Thymus (tissue), 11 donors: ENCODE measurements around the gene MAEA. TPM values are rescaled to one million over a fixed set of nuclear protein-coding genes. Genes with fewer than 3 reads are reported as not detected.

Experiments
- DNase-seq, 9 donors: peaks; one replicate each; pipeline ENCODE4 v3.0.0-alpha.2; 2013; ENCODE audit warnings: low spot score in 9 of 9, low read depth in 6 of 9, missing footprints in 1 of 9
- H3K27ac ChIP-seq, 2 donors: one replicate each; pipeline ENCODE4 v1.5.1; 2013; ENCODE audit warnings: control low read depth in 1 of 2, low read depth in 1 of 2, low read length in 1 of 2, mild to moderate bottlenecking in 1 of 2, moderate library complexity in 1 of 2
- H3K27me3 ChIP-seq, 2 donors: one replicate each; pipeline ENCODE4 v1.5.1; 2013; ENCODE audit warnings: low read length in 1 of 2; ENCODE audit not compliant: control insufficient read depth in 2 of 2, insufficient read depth in 1 of 2
- H3K36me3 ChIP-seq, 2 donors: one replicate each; pipeline ENCODE4 v1.5.1; 2013; ENCODE audit warnings: low read length in 1 of 2, mild to moderate bottlenecking in 1 of 2, moderate library complexity in 1 of 2; ENCODE audit not compliant: control insufficient read depth in 2 of 2, insufficient read depth in 2 of 2
- H3K4me1 ChIP-seq, 2 donors: one replicate each; pipeline ENCODE4 v1.5.1; 2013; ENCODE audit warnings: low read length in 2 of 2; ENCODE audit not compliant: control insufficient read depth in 2 of 2, insufficient read depth in 2 of 2
- H3K4me3 ChIP-seq, 2 donors: one replicate each; pipeline ENCODE4 v1.5.1; 2013; ENCODE audit warnings: low read length in 2 of 2, control low read depth in 1 of 2, mild to moderate bottlenecking in 1 of 2
- H3K9me3 ChIP-seq, 2 donors: one replicate each; pipeline ENCODE4 v1.5.1; 2013; ENCODE audit warnings: low read length in 1 of 2, mild to moderate bottlenecking in 1 of 2; ENCODE audit not compliant: control insufficient read depth in 2 of 2, insufficient read depth in 1 of 2
- WGBS: extraction: QIAGEN DNeasy Blood & Tissue Kit; methylation state at CpG from one replicate; pipeline ENCODE4 v1.1.7; 2013; 5-methylcytosine and 5-hydroxymethylcytosine counted together
- polyA plus RNA-seq: library from polyadenylated mRNA; stranded (reverse); fragments of 200-250 nt; gene quantifications from one replicate; pipeline ENCODE4 v1.2.3, GENCODE V29; 2013
- total RNA-seq: library from RNA; stranded (reverse); fragments of 120-200 nt; gene quantifications from one replicate; pipeline ENCODE4 v1.2.4, GENCODE V29; 2013
- donor health status: healthy.

MAEA gene
- total and polyA plus RNA-seq, 2 donors = 45.4 to 113 TPM

DNA sequence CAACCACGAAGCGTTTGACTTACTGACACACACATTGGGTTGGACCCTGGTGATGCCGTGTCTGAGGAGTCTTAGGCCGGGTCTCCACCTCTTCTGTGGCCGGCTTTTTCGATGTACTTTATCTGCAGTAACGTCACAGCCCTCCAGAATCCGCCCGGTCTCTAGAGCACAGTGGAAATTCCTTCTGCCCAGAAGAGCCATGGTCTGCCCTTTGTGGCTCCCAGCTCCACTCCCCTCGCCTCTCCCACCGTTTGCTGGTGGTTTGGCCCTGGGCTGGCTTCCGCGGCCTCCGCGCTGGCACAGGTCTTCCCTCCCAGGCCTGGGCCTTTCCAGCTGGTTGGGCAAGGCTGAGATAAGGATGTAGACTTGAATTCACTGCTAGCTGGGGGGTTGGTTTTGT, 4.3 kb downstream of the MAEA start:
- peaks cover 13 to 26% of the 10 kb centered on the region in 2 donors for H3K4me1 ChIP-seq
- WGBS = 93% methylated on average over 15 of the region's 15 CpGs
- DNase-seq = no peak
- no peak overlapping the region for H3K4me3 ChIP-seq
- H3K27ac ChIP-seq = no peak overlapping the region
- no peaks in the 10 kb centered on the region for H3K27me3 ChIP-seq
- peaks cover 27 to 33% of the 10 kb centered on the region in 2 donors for H3K36me3 ChIP-seq
- H3K9me3 ChIP-seq = no peaks in the 10 kb centered on the region

DNA sequence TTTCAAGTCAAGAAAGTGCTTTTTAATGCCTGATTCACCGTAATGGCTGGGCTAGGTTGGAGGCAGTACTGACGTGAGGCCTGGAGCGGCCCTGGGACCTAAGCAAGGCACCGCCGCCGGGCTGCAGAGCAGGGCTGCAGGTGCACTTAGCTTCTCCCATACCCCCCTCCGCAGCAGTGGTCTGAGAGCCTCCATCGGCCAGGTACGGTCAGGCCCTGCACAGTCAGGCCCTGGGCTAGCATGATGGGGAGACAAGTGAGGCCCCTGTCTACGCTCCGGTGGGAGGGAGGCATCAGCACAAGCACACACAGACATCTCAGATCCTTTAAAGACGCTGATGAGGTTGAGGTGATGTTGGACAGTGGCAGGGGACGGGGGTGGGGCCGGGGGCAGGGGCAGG, 4.7 kb downstream of the MAEA start:
- WGBS = 95% methylated on average over 14 of the region's 14 CpGs
- peaks cover 32 to 36% of the 10 kb centered on the region in 2 donors for H3K36me3 ChIP-seq
- no peak overlapping the region for H3K4me3 ChIP-seq
- DNase-seq = no peak
- H3K27me3 ChIP-seq = no peaks in the 10 kb centered on the region
- no peaks in the 10 kb centered on the region for H3K9me3 ChIP-seq
- H3K4me1 ChIP-seq = peaks cover 10 to 23% of the 10 kb centered on the region in 2 donors
- H3K27ac ChIP-seq = no peak overlapping the region

DNA sequence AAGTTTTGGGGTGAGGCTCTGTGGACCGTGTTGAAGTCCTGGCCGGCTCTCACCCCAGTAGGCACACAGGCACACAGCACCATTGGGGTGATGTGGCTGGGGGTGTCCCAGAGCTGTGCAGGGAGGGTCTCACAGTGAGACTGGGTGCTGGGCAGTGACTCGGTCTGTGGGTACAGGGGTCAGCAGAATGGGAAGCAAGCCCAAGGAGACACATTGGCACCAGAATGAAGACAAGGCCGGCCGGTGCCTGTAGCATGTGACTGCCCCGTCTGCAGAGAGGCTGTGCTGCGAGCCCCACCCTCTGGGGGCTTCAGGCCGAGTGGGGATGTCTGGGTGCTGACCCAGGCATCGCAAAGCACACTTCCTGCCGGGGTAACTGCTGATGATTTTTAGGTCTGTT, 5.2 kb downstream of the MAEA start:
- 84% methylated on average over 10 of the region's 10 CpGs for WGBS

DNA sequence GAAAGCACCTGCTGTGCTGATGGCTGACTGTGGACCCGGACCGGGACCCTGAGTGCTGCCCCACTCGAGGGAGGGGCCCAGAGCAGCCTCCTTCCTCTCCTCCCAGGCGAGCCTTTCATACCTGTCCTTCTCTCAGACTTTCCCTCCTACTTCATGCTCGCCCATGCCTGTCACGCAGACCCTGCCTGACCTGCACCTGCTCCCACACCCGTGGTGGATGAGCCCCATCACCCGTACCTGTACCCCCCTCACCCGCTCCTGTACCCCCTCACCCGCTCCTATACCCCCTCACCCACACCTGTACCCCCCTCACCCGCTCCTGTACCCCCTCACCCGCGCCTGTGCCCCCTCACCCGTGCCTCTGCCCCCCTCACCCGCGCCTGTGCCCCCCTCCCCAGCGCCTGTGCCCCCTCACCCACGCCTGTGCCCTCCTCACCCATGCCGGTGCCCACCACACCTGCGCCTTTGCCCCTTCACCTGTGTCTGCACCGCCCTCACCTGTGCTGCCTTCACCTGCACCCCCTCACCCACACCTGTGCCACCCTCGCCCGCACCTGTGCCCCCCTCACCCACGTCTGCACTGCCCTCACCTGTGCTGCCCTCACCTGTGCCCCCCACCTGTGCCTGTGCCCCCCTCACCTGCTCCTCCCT, 5.8 kb downstream of the MAEA start:
- H3K36me3 ChIP-seq = peaks cover 43% of the 10 kb centered on the region in 2 donors
- H3K27me3 ChIP-seq = no peaks in the 10 kb centered on the region
- DNase-seq = no peak
- H3K4me1 ChIP-seq = peaks cover 10 to 22% of the 10 kb centered on the region in 2 donors
- H3K27ac ChIP-seq = no peak overlapping the region
- WGBS = 95% methylated on average over 24 of the region's 24 CpGs
- H3K4me3 ChIP-seq = no peak overlapping the region
- H3K9me3 ChIP-seq = no peaks in the 10 kb centered on the region

More for the DNA sequence above, 5.2 kb downstream of the MAEA start:
- no peak overlapping the region for H3K4me3 ChIP-seq
- H3K9me3 ChIP-seq = no peaks in the 10 kb centered on the region
- H3K36me3 ChIP-seq = peaks cover 36 to 37% of the 10 kb centered on the region in 2 donors
- no peaks in the 10 kb centered on the region for H3K27me3 ChIP-seq
- DNase-seq = no peak
- no peak overlapping the region for H3K27ac ChIP-seq
- H3K4me1 ChIP-seq = peaks cover 10 to 23% of the 10 kb centered on the region in 2 donors

DNA sequence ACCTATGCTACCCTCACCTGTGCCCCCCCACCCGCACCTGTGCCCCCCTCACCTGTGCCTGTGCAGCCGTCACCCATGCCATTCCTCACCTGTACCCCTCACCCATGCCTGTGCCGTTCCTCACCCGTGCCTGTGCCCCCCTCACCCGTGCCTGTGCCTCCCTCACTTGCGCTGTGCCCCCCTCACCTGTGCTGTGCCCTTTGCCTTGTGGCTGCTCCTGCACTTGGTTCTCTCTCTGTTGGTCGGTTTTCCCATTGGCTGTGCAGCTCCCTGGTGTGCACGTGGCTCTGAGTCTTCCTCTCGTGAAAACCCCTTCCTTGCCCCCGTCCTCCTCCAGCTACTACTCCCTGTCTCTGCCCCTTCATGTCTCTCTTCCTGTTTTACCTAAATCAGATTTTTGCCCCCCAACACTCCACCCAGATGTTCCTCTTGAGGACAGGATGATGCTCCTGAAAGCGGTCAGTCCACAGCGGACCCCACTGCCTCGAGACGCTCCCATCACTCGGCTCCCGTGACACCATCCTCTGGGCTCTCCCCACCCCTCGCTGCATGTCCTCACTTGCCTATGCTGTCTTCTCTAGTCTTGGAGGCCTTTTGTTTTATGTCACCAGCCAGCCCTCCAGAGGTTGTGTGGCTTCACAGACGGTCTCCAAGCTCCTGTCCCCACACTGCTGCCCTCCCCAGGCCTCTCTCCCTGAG, 6.8 kb downstream of the MAEA start:
- 97% methylated on average over 18 of the region's 18 CpGs for WGBS
- Histone ChIP-seq H3K27me3 (no peaks in the 10 kb centered on the region), H3K27ac (no peak overlapping the region), H3K36me3 (peaks cover 43 to 49% of the 10 kb centered on the region in 2 donors), H3K9me3 (no peaks in the 10 kb centered on the region), H3K4me3 (no peak overlapping the region), H3K4me1 (peaks cover 3 to 12% of the 10 kb centered on the region in 2 donors)
- no peak for DNase-seq

GRCh38 chr4:1297023-1297395, 7.3 kb downstream of the MAEA start:
- peaks cover under 1 to 11% of the 10 kb centered on the region in 2 donors for H3K4me1 ChIP-seq
- peaks cover 43 to 49% of the 10 kb centered on the region in 2 donors for H3K36me3 ChIP-seq
- H3K4me3 ChIP-seq = no peak overlapping the region
- no peaks in the 10 kb centered on the region for H3K9me3 ChIP-seq
- WGBS = 96% methylated on average over 22 of the region's 22 CpGs
- no peaks in the 10 kb centered on the region for H3K27me3 ChIP-seq
- no peak for DNase-seq
- H3K27ac ChIP-seq = no peak overlapping the region

DNA sequence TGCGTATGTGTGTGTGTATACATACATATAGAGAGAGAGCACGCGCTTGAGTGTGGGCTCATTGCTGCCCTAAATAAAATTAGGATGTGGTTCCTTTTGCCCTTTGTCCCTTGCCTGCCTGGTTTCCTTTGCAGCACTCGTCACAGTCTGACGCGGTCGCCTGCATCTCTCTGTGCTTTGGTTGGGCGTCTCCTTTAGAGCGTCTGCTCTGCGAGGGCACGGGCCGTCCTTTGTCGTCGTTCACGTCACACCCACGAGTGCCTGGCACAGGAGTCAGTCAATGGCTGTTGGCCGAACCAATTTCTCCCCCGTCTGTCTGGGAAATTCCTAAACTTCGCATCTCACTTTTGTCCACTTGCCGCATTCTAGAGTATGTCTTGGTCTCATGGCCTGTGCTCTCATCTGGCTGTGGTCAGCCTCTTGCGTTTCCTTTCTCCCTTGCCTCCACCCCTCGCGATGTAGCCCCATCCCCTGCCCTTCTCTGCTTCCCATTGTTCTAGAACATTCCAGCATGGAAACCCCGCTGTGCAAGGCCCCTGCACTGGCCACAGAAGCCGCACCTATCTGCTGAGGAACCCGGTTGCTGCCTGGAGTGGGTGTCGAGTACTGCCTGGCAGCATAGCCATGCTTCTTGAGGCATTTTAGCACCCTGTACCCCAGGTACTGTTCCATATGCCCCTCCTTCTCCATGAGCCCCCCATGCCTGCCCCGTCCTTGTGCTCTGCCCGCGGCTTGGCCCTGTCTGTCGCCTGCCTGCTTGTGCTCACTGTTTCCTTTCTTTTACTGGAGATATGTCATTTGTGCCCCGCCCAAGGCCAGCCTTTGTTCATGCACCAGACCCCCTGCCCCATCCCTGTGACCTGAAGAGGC, 8.0 kb downstream of the MAEA start:
- H3K27me3 ChIP-seq = no peaks in the 10 kb centered on the region
- H3K27ac ChIP-seq = no peak overlapping the region
- peaks cover 41 to 49% of the 10 kb centered on the region in 2 donors for H3K36me3 ChIP-seq
- no peak overlapping the region for H3K4me3 ChIP-seq
- H3K9me3 ChIP-seq = no peaks in the 10 kb centered on the region
- H3K4me1 ChIP-seq = peaks cover 0 to 6% of the 10 kb centered on the region in 2 donors
- 97% methylated on average over 32 of the region's 32 CpGs for WGBS
- DNase-seq = no peak

GRCh38 chr4:1298461-1298860, 8.8 kb downstream of the MAEA start:
- no peak for DNase-seq
- no peaks in the 10 kb centered on the region for H3K27me3 ChIP-seq
- no peak overlapping the region for H3K27ac ChIP-seq
- H3K36me3 ChIP-seq = peaks cover 39 to 52% of the 10 kb centered on the region in 2 donors
- WGBS = 96% methylated on average over 7 of the region's 7 CpGs
- H3K4me1 ChIP-seq = peaks cover 0 to 5% of the 10 kb centered on the region in 2 donors
- H3K9me3 ChIP-seq = no peaks in the 10 kb centered on the region
- no peak overlapping the region for H3K4me3 ChIP-seq
